HCT116 (cell line): Measurements from ENCODE around the gene AGBL1. TPM values are rescaled to one million over a fixed set of nuclear protein-coding genes. Genes with fewer than 3 reads are reported as not detected.

ENCODE experiments used
- ATAC-seq: fragments of 200-7000 bp; cut with Tn5 transposase; 2 replicates; pipeline ENCODE4 v1.9.1; 2020; ENCODE audit warnings: mild to moderate bottlenecking, moderate library complexity
- BruUV-seq: library from RNA; stranded (reverse); fragments of 400-500 nt; replicated peaks from 2 replicates; lab custom pipeline; 2021; lab: Mats Ljungman, UMichigan
- CTCF ChIA-PET: fragments of 300-600 bp; sonication (Branson Sonifier 250); formaldehyde crosslinking; loops from one replicate; lab custom pipeline; 2021; ENCODE audit warnings: antibody characterized with exemption; lab: Charles Lee
- POLR2A ChIA-PET: fragments of 300-600, 350-600 bp; sonication (Branson Sonifier 250); formaldehyde crosslinking; loops from one replicate; lab custom pipeline; 2021; ENCODE audit warnings: antibody characterized with exemption; lab: Charles Lee
- RAD21 ChIA-PET, 2 experiments: fragments of 300-600 bp; sonication (Branson Sonifier 250); formaldehyde crosslinking; loops; one replicate each; lab custom pipeline; 2023; ENCODE audit warnings: low total read pairs in 2 of 2; ENCODE audit not compliant: uncharacterized antibody in 2 of 2, unreplicated experiment in 2 of 2, low non-redundant PET in 1 of 2; lab: Charles Lee
- DNase-seq: peaks from one replicate; pipeline ENCODE4 v3.0.0-alpha.2; 2010; ENCODE audit warnings: low read depth, low spot score
- H2AFZ ChIP-seq: fragments of 200-600 bp; shearing (Covaris generic), sonication (generic); 2 replicates; pipeline ENCODE4 v1.6.1; 2017; ENCODE audit warnings: low read depth, mixed run types, mixed read lengths, antibody characterized with exemption, low read length; ENCODE audit not compliant: poor library complexity, severe bottlenecking
- H3K27ac ChIP-seq: 2 replicates; pipeline ENCODE4 v1.5.1; 2012; ENCODE audit warnings: low read depth, low read length
- H3K27me3 ChIP-seq: fragments of 200-600 bp; sonication (generic); 2 replicates; pipeline ENCODE4 v1.6.1; 2016; ENCODE audit warnings: mixed run types, low read length, mixed read lengths; ENCODE audit not compliant: insufficient read depth
- H3K36me3 ChIP-seq, 2 experiments: fragments of 200-500 bp in 1 of 2; fragments of 200-600 bp in 1 of 2; sonication (Bioruptor generic) in 1 of 2; sonication (generic) in 1 of 2; 2 replicates each; pipeline versions ENCODE4 v1.5.1 to v1.6.1; 2014 to 2016; ENCODE audit warnings: low read length in 2 of 2, inconsistent platforms in 1 of 2, mixed read lengths in 1 of 2, mixed run types in 1 of 2; ENCODE audit not compliant: insufficient read depth in 2 of 2, control insufficient read depth in 1 of 2
- H3K4me1 ChIP-seq, 2 experiments: fragments of 200-600 bp in 1 of 2; sonication (generic) in 1 of 2; 2 replicates each; pipeline versions ENCODE4 v1.5.1 to v1.6.1; 2012 to 2017; ENCODE audit warnings: low read length in 2 of 2, inconsistent platforms in 1 of 2, mild to moderate bottlenecking in 1 of 2, mixed read lengths in 1 of 2, mixed run types in 1 of 2, moderate library complexity in 1 of 2; ENCODE audit not compliant: insufficient read depth in 2 of 2, control insufficient read depth in 1 of 2
- H3K4me2 ChIP-seq: fragments of 200-600 bp; sonication (generic); 2 replicates; pipeline ENCODE4 v1.6.1; 2017; ENCODE audit warnings: mixed run types, low read length, mixed read lengths
- H3K4me3 ChIP-seq, 2 experiments: fragments of 200-600 bp in 1 of 2; sonication (generic) in 1 of 2; replicated peaks in 1 of 2; 2 replicates each; pipeline ENCODE4 v1.5.1; 2011 to 2016; ENCODE audit warnings: low read length in 2 of 2, control low read depth in 1 of 2, low read depth in 1 of 2, mild to moderate bottlenecking in 1 of 2, mixed read lengths in 1 of 2, mixed run types in 1 of 2
- H3K79me2 ChIP-seq: fragments of 200-600 bp; sonication (generic); 2 replicates; pipeline ENCODE4 v1.6.1; 2017; ENCODE audit warnings: mild to moderate bottlenecking, mixed run types, low read length, moderate library complexity, mixed read lengths; ENCODE audit not compliant: insufficient read depth
- H3K9ac ChIP-seq: fragments of 200-600 bp; sonication (generic); 2 replicates; pipeline ENCODE4 v1.6.1; 2016; ENCODE audit warnings: low read length, mixed read lengths
- H3K9me2 ChIP-seq: fragments of 200-600 bp; sonication (generic), shearing (Covaris generic); 2 replicates; pipeline ENCODE4 v1.6.1; 2017; ENCODE audit warnings: mixed run types, mild to moderate bottlenecking, moderate library complexity; ENCODE audit not compliant: insufficient read depth
- H3K9me3 ChIP-seq, 2 experiments: fragments of 200-500 bp in 1 of 2; fragments of 200-600 bp in 1 of 2; sonication (Bioruptor generic) in 1 of 2; sonication (generic) in 1 of 2; 2 replicates each; pipeline ENCODE4 v1.6.1; 2014 to 2017; ENCODE audit warnings: low read length in 2 of 2, mixed read lengths in 2 of 2, inconsistent platforms in 1 of 2, low read depth in 1 of 2, mild to moderate bottlenecking in 1 of 2, mixed run types in 1 of 2, moderate library complexity in 1 of 2; ENCODE audit not compliant: control insufficient read depth in 1 of 2, insufficient read depth in 1 of 2
- H4K20me1 ChIP-seq: fragments of 200-600 bp; sonication (generic), shearing (Covaris generic); 2 replicates; pipeline ENCODE4 v1.6.1; 2017; ENCODE audit warnings: mixed run types, mild to moderate bottlenecking, moderate library complexity; ENCODE audit not compliant: insufficient read depth
- CBX3 ChIP-seq: IDR thresholded peaks from 2 replicates; pipeline ENCODE4 v1.6.1; 2012; ENCODE audit warnings: low read depth
- CEBPB ChIP-seq: IDR thresholded peaks from 2 replicates; pipeline ENCODE4 v1.6.1; 2012; ENCODE audit warnings: low read depth
- EGR1 ChIP-seq: IDR thresholded peaks from 2 replicates; pipeline ENCODE4 v1.6.1; 2012; ENCODE audit warnings: low read depth
- ELF1 ChIP-seq: IDR thresholded peaks from 2 replicates; pipeline ENCODE4 v1.6.1; 2012; ENCODE audit warnings: low read depth, borderline replicate concordance
- EZH2 ChIP-seq: fragments of 200-600 bp; sonication (generic); IDR thresholded peaks from 2 replicates; pipeline ENCODE4 v1.6.1; 2017; ENCODE audit warnings: antibody characterized with exemption, mixed run types
- EZH2phosphoT487 ChIP-seq: fragments of 200-600 bp; IDR thresholded peaks from 2 replicates; pipeline ENCODE4 v1.6.1; 2018; ENCODE audit warnings: antibody characterized with exemption, borderline replicate concordance
- FOSL1 ChIP-seq: IDR thresholded peaks from 2 replicates; pipeline ENCODE4 v1.6.1; 2012; ENCODE audit warnings: low read depth
- JUND ChIP-seq: IDR thresholded peaks from 2 replicates; pipeline ENCODE4 v1.6.1; 2012
- MAX ChIP-seq: IDR thresholded peaks from 2 replicates; pipeline ENCODE4 v1.6.1; 2012
- POLR2AphosphoS5 ChIP-seq: IDR thresholded peaks from 2 replicates; pipeline ENCODE4 v1.6.1; 2011; ENCODE audit warnings: mild to moderate bottlenecking, low read depth, low read length, moderate library complexity
- RAD21 ChIP-seq: IDR thresholded peaks from 2 replicates; pipeline ENCODE4 v1.6.1; 2012; ENCODE audit warnings: low read depth, mild to moderate bottlenecking
- SP1 ChIP-seq: IDR thresholded peaks from 2 replicates; pipeline ENCODE4 v1.6.1; 2012; ENCODE audit warnings: low read depth
- SRF ChIP-seq: IDR thresholded peaks from 2 replicates; pipeline ENCODE4 v1.6.1; 2012; ENCODE audit warnings: low read depth
- TCF7L2 ChIP-seq: IDR thresholded peaks from 2 replicates; pipeline ENCODE4 v1.7.0; 2011; ENCODE audit warnings: borderline replicate concordance, inconsistent platforms; ENCODE audit not compliant: insufficient read depth, insufficient read length; ENCODE audit errors: extremely low read depth
- YY1 ChIP-seq: IDR thresholded peaks from 2 replicates; pipeline ENCODE4 v1.6.1; 2011; ENCODE audit warnings: low read length, low read depth, moderate library complexity, mild to moderate bottlenecking; ENCODE audit not compliant: insufficient replicate concordance; ENCODE audit errors: extremely low read depth
- ZFX ChIP-seq: fragments of 450-650 bp; IDR thresholded peaks from 2 replicates; pipeline ENCODE4 v1.6.1; 2017
- ZNF274 ChIP-seq: fragments of 200-500 bp; sonication (Bioruptor generic); IDR thresholded peaks from 2 replicates; pipeline ENCODE4 v1.6.1; 2014; ENCODE audit warnings: mild to moderate bottlenecking, low read depth, low read length, inconsistent platforms
- intact Hi-C: fragments of 100-400 bp; cut with micrococcal nuclease; formaldehyde crosslinking; loops from 2 replicates; pipeline ENCODE4 v1.10.0; 2022
- total RNA-seq: library from RNA; stranded (reverse); gene quantifications from one replicate; pipeline ENCODE4 v1.2.1, GENCODE V29; 2021; ENCODE audit not compliant: unreplicated experiment
- TF ChIP-seq, protein P1 (sequence below): IDR thresholded peaks from 2 replicates; pipeline ENCODE4 v1.6.1; 2012; ENCODE audit warnings: low read depth

The AGBL1 gene
- total RNA-seq, 1 experiment from 2014 or later = not detected

- intact Hi-C loops = no loop called here
- H3K4me1 ChIP-seq = no peaks in the 10 kb centered on the region
- CTCF ChIA-PET = no interaction called here
- no peak for TF ChIP-seq SP1
- no peak for TF ChIP-seq EGR1
- TF ChIP-seq EZH2 = no peak
- TF ChIP-seq, all 23 proteins: peak for 0
- Histone ChIP-seq H3K36me3 (no peaks in the 10 kb centered on the region), H3K4me3 (no peak overlapping the region), H3K9me2 (no peaks in the 10 kb centered on the region), H3K9me3 (peaks cover 16 to 19% of the 10 kb centered on the region in 2 experiments; a peak in 2 of 4 replicates), H3K9ac (no peak overlapping the region), H3K4me2 (no peak overlapping the region), H2AFZ (no peak overlapping the region), H3K27me3 (no peaks in the 10 kb centered on the region), H4K20me1 (no peaks in the 10 kb centered on the region), H3K27ac (no peak overlapping the region), H3K79me2 (no peaks in the 10 kb centered on the region)
- BruUV-seq = no TSS peak
- ATAC-seq = no peak
- DNase-seq = no peak
- RAD21 ChIA-PET = no interaction called here
- POLR2A ChIA-PET = no interaction called here
These were observed 269.9 kb downstream of the AGBL1 start for GRCh38 chr15:86349565-86349964.

- Histone ChIP-seq H4K20me1 (no peaks in the 10 kb centered on the region), H3K9me3 (peaks cover 6 to 14% of the 10 kb centered on the region in 2 experiments; a peak in 2 of 4 replicates), H3K79me2 (no peaks in the 10 kb centered on the region), H3K27ac (no peak overlapping the region), H3K4me3 (no peak overlapping the region), H3K9me2 (no peaks in the 10 kb centered on the region), H2AFZ (no peak overlapping the region), H3K27me3 (no peaks in the 10 kb centered on the region), H3K4me1 (no peaks in the 10 kb centered on the region), H3K9ac (no peak overlapping the region), H3K36me3 (no peaks in the 10 kb centered on the region), H3K4me2 (no peak overlapping the region)
- no TSS peak for BruUV-seq
- no peak for ATAC-seq
- intact Hi-C loops = no loop called here
- no peak for DNase-seq
- CTCF ChIA-PET = no interaction called here
- RAD21 ChIA-PET = no interaction called here
- POLR2A ChIA-PET = no interaction called here
- TF ChIP-seq POLR2AphosphoS5 (no peak), RAD21 (no peak), FOSL1 (no peak), EZH2phosphoT487 (no peak), YY1 (no peak), CEBPB (no peak), SRF (no peak), TCF7L2 (no peak), JUND (no peak), ZFX (no peak), CBX3 (no peak), ELF1 (no peak), ZNF274 (no peak), MAX (no peak)
- TF ChIP-seq, protein P1, sequence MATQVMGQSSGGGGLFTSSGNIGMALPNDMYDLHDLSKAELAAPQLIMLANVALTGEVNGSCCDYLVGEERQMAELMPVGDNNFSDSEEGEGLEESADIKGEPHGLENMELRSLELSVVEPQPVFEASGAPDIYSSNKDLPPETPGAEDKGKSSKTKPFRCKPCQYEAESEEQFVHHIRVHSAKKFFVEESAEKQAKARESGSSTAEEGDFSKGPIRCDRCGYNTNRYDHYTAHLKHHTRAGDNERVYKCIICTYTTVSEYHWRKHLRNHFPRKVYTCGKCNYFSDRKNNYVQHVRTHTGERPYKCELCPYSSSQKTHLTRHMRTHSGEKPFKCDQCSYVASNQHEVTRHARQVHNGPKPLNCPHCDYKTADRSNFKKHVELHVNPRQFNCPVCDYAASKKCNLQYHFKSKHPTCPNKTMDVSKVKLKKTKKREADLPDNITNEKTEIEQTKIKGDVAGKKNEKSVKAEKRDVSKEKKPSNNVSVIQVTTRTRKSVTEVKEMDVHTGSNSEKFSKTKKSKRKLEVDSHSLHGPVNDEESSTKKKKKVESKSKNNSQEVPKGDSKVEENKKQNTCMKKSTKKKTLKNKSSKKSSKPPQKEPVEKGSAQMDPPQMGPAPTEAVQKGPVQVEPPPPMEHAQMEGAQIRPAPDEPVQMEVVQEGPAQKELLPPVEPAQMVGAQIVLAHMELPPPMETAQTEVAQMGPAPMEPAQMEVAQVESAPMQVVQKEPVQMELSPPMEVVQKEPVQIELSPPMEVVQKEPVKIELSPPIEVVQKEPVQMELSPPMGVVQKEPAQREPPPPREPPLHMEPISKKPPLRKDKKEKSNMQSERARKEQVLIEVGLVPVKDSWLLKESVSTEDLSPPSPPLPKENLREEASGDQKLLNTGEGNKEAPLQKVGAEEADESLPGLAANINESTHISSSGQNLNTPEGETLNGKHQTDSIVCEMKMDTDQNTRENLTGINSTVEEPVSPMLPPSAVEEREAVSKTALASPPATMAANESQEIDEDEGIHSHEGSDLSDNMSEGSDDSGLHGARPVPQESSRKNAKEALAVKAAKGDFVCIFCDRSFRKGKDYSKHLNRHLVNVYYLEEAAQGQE = no peak
These were observed 273.5 kb downstream of the AGBL1 start for GRCh38 chr15:86353213-86353612.
